HCT116 (cell line): ENCODE measurements around the gene CACNA1C. TPM values are rescaled to one million over a fixed set of nuclear protein-coding genes. Genes with fewer than 3 reads are reported as not detected.

Source experiments
- ATAC-seq: fragments of 200-7000 bp; cut with Tn5 transposase; 2 replicates; pipeline ENCODE4 v1.9.1; 2020; ENCODE audit warnings: mild to moderate bottlenecking, moderate library complexity
- BruUV-seq: library from RNA; stranded (reverse); fragments of 400-500 nt; replicated peaks from 2 replicates; lab custom pipeline; 2021; lab: Mats Ljungman, UMichigan
- CTCF ChIA-PET: fragments of 300-600 bp; sonication (Branson Sonifier 250); formaldehyde crosslinking; loops from one replicate; lab custom pipeline; 2021; ENCODE audit warnings: antibody characterized with exemption; lab: Charles Lee
- POLR2A ChIA-PET: fragments of 300-600, 350-600 bp; sonication (Branson Sonifier 250); formaldehyde crosslinking; loops from one replicate; lab custom pipeline; 2021; ENCODE audit warnings: antibody characterized with exemption; lab: Charles Lee
- RAD21 ChIA-PET, 2 experiments: fragments of 300-600 bp; sonication (Branson Sonifier 250); formaldehyde crosslinking; loops; one replicate each; lab custom pipeline; 2023; ENCODE audit warnings: low total read pairs in 2 of 2; ENCODE audit not compliant: uncharacterized antibody in 2 of 2, unreplicated experiment in 2 of 2, low non-redundant PET in 1 of 2; lab: Charles Lee
- DNase-seq: peaks from one replicate; pipeline ENCODE4 v3.0.0-alpha.2; 2010; ENCODE audit warnings: low read depth, low spot score
- H2AFZ ChIP-seq: fragments of 200-600 bp; shearing (Covaris generic), sonication (generic); 2 replicates; pipeline ENCODE4 v1.6.1; 2017; ENCODE audit warnings: low read depth, mixed run types, mixed read lengths, antibody characterized with exemption, low read length; ENCODE audit not compliant: poor library complexity, severe bottlenecking
- H3K27ac ChIP-seq: 2 replicates; pipeline ENCODE4 v1.5.1; 2012; ENCODE audit warnings: low read depth, low read length
- H3K27me3 ChIP-seq: fragments of 200-600 bp; sonication (generic); 2 replicates; pipeline ENCODE4 v1.6.1; 2016; ENCODE audit warnings: mixed run types, low read length, mixed read lengths; ENCODE audit not compliant: insufficient read depth
- H3K36me3 ChIP-seq, 2 experiments: fragments of 200-500 bp in 1 of 2; fragments of 200-600 bp in 1 of 2; sonication (Bioruptor generic) in 1 of 2; sonication (generic) in 1 of 2; 2 replicates each; pipeline versions ENCODE4 v1.5.1 to v1.6.1; 2014 to 2016; ENCODE audit warnings: low read length in 2 of 2, inconsistent platforms in 1 of 2, mixed read lengths in 1 of 2, mixed run types in 1 of 2; ENCODE audit not compliant: insufficient read depth in 2 of 2, control insufficient read depth in 1 of 2
- H3K4me1 ChIP-seq, 2 experiments: fragments of 200-600 bp in 1 of 2; sonication (generic) in 1 of 2; 2 replicates each; pipeline versions ENCODE4 v1.5.1 to v1.6.1; 2012 to 2017; ENCODE audit warnings: low read length in 2 of 2, inconsistent platforms in 1 of 2, mild to moderate bottlenecking in 1 of 2, mixed read lengths in 1 of 2, mixed run types in 1 of 2, moderate library complexity in 1 of 2; ENCODE audit not compliant: insufficient read depth in 2 of 2, control insufficient read depth in 1 of 2
- H3K4me2 ChIP-seq: fragments of 200-600 bp; sonication (generic); 2 replicates; pipeline ENCODE4 v1.6.1; 2017; ENCODE audit warnings: mixed run types, low read length, mixed read lengths
- H3K4me3 ChIP-seq, 2 experiments: fragments of 200-600 bp in 1 of 2; sonication (generic) in 1 of 2; replicated peaks in 1 of 2; 2 replicates each; pipeline ENCODE4 v1.5.1; 2011 to 2016; ENCODE audit warnings: low read length in 2 of 2, control low read depth in 1 of 2, low read depth in 1 of 2, mild to moderate bottlenecking in 1 of 2, mixed read lengths in 1 of 2, mixed run types in 1 of 2
- H3K79me2 ChIP-seq: fragments of 200-600 bp; sonication (generic); 2 replicates; pipeline ENCODE4 v1.6.1; 2017; ENCODE audit warnings: mild to moderate bottlenecking, mixed run types, low read length, moderate library complexity, mixed read lengths; ENCODE audit not compliant: insufficient read depth
- H3K9ac ChIP-seq: fragments of 200-600 bp; sonication (generic); 2 replicates; pipeline ENCODE4 v1.6.1; 2016; ENCODE audit warnings: low read length, mixed read lengths
- H3K9me2 ChIP-seq: fragments of 200-600 bp; sonication (generic), shearing (Covaris generic); 2 replicates; pipeline ENCODE4 v1.6.1; 2017; ENCODE audit warnings: mixed run types, mild to moderate bottlenecking, moderate library complexity; ENCODE audit not compliant: insufficient read depth
- H3K9me3 ChIP-seq, 2 experiments: fragments of 200-500 bp in 1 of 2; fragments of 200-600 bp in 1 of 2; sonication (Bioruptor generic) in 1 of 2; sonication (generic) in 1 of 2; 2 replicates each; pipeline ENCODE4 v1.6.1; 2014 to 2017; ENCODE audit warnings: low read length in 2 of 2, mixed read lengths in 2 of 2, inconsistent platforms in 1 of 2, low read depth in 1 of 2, mild to moderate bottlenecking in 1 of 2, mixed run types in 1 of 2, moderate library complexity in 1 of 2; ENCODE audit not compliant: control insufficient read depth in 1 of 2, insufficient read depth in 1 of 2
- H4K20me1 ChIP-seq: fragments of 200-600 bp; sonication (generic), shearing (Covaris generic); 2 replicates; pipeline ENCODE4 v1.6.1; 2017; ENCODE audit warnings: mixed run types, mild to moderate bottlenecking, moderate library complexity; ENCODE audit not compliant: insufficient read depth
- CTCF ChIP-seq, 3 experiments: fragments of 200-600 bp in 1 of 3; sonication (generic) in 1 of 3; IDR thresholded peaks in 2 of 3; conservative IDR thresholded peaks in 1 of 3; 2 replicates each; pipeline ENCODE4 v1.5.1; 2012 to 2017; ENCODE audit warnings: low read depth in 2 of 3, low read length in 2 of 3, antibody characterized with exemption in 1 of 3, borderline replicate concordance in 1 of 3, control low read depth in 1 of 3, mild to moderate bottlenecking in 1 of 3, mixed read lengths in 1 of 3, mixed run types in 1 of 3, moderate library complexity in 1 of 3; ENCODE audit not compliant: insufficient read depth in 1 of 3
- ELF1 ChIP-seq: IDR thresholded peaks from 2 replicates; pipeline ENCODE4 v1.6.1; 2012; ENCODE audit warnings: low read depth, borderline replicate concordance
- EZH2 ChIP-seq: fragments of 200-600 bp; sonication (generic); IDR thresholded peaks from 2 replicates; pipeline ENCODE4 v1.6.1; 2017; ENCODE audit warnings: antibody characterized with exemption, mixed run types
- EZH2phosphoT487 ChIP-seq: fragments of 200-600 bp; IDR thresholded peaks from 2 replicates; pipeline ENCODE4 v1.6.1; 2018; ENCODE audit warnings: antibody characterized with exemption, borderline replicate concordance
- FOSL1 ChIP-seq: IDR thresholded peaks from 2 replicates; pipeline ENCODE4 v1.6.1; 2012; ENCODE audit warnings: low read depth
- JUND ChIP-seq: IDR thresholded peaks from 2 replicates; pipeline ENCODE4 v1.6.1; 2012
- MAX ChIP-seq: IDR thresholded peaks from 2 replicates; pipeline ENCODE4 v1.6.1; 2012
- POLR2A ChIP-seq: IDR thresholded peaks from 2 replicates; pipeline ENCODE4 v1.7.0; 2011; ENCODE audit warnings: borderline replicate concordance; ENCODE audit not compliant: insufficient read depth, insufficient read length; ENCODE audit errors: extremely low read depth
- POLR2AphosphoS5 ChIP-seq: IDR thresholded peaks from 2 replicates; pipeline ENCODE4 v1.6.1; 2011; ENCODE audit warnings: mild to moderate bottlenecking, low read depth, low read length, moderate library complexity
- REST ChIP-seq: IDR thresholded peaks from 2 replicates; pipeline ENCODE4 v1.6.1; 2012; ENCODE audit warnings: low read depth
- SIN3A ChIP-seq: IDR thresholded peaks from 2 replicates; pipeline ENCODE4 v1.6.1; 2012; ENCODE audit warnings: low read depth
- SRF ChIP-seq: IDR thresholded peaks from 2 replicates; pipeline ENCODE4 v1.6.1; 2012; ENCODE audit warnings: low read depth
- TCF7L2 ChIP-seq: IDR thresholded peaks from 2 replicates; pipeline ENCODE4 v1.7.0; 2011; ENCODE audit warnings: borderline replicate concordance, inconsistent platforms; ENCODE audit not compliant: insufficient read depth, insufficient read length; ENCODE audit errors: extremely low read depth
- ZBTB33 ChIP-seq: IDR thresholded peaks from 2 replicates; pipeline ENCODE4 v1.6.1; 2011; ENCODE audit warnings: mild to moderate bottlenecking, low read length, moderate library complexity; ENCODE audit not compliant: insufficient replicate concordance; ENCODE audit errors: extremely low read depth
- ZFX ChIP-seq: fragments of 450-650 bp; IDR thresholded peaks from 2 replicates; pipeline ENCODE4 v1.6.1; 2017
- intact Hi-C: fragments of 100-400 bp; cut with micrococcal nuclease; formaldehyde crosslinking; loops from 2 replicates; pipeline ENCODE4 v1.10.0; 2022
- total RNA-seq: library from RNA; stranded (reverse); gene quantifications from one replicate; pipeline ENCODE4 v1.2.1, GENCODE V29; 2021; ENCODE audit not compliant: unreplicated experiment

CACNA1C gene
- total RNA-seq, 1 experiment from 2014 or later = 0.05 TPM

- TF ChIP-seq ZBTB33 (no peak), ZFX (no peak), JUND (no peak), ELF1 (no peak)
These were observed 507.1 kb downstream of the CACNA1C start (continued) for GRCh38 chr12:2559931-2560330.

GRCh38 chr12:2560356-2560755 is 507.6 kb downstream of the CACNA1C start:
- ATAC-seq (no peak), DNase-seq (no peak)
- intact Hi-C loops = no loop called here
- Histone ChIP-seq H2AFZ (no peak overlapping the region), H3K9ac (no peak overlapping the region), H3K9me3 (no peaks in the 10 kb centered on the region), H4K20me1 (no peaks in the 10 kb centered on the region), H3K79me2 (no peaks in the 10 kb centered on the region), H3K9me2 (no peaks in the 10 kb centered on the region), H3K4me1 (no peaks in the 10 kb centered on the region), H3K36me3 (no peaks in the 10 kb centered on the region), H3K4me2 (no peak overlapping the region), H3K27ac (no peak overlapping the region), H3K27me3 (peaks cover 47% of the 10 kb centered on the region; the same call in 1 of the 2 replicates), H3K4me3 (no peak overlapping the region)
- RAD21 ChIA-PET = no interaction called here
- POLR2A ChIA-PET = no interaction called here
- BruUV-seq = no TSS peak
- no peak for TF ChIP-seq POLR2AphosphoS5
- no peak for TF ChIP-seq MAX
- TF ChIP-seq SIN3A = no peak
- TF ChIP-seq SRF = no peak
- no peak for TF ChIP-seq EZH2phosphoT487
- no peak for TF ChIP-seq ZFX
- no peak for TF ChIP-seq REST
- no peak for TF ChIP-seq CTCF (IDR thresholded peaks at IDR 0.05 in 2 of 3, conservative IDR thresholded peaks at IDR 0.05 in 1 of 3; ENCODE audit: borderline replicate concordance in 1 of 3, insufficient read depth in 1 of 3, low read depth in 2 of 3, low read length in 2 of 3)
- TF ChIP-seq TCF7L2 = no peak
- TF ChIP-seq POLR2A = no peak
- TF ChIP-seq EZH2 = no peak
- no peak for TF ChIP-seq ZBTB33
- TF ChIP-seq FOSL1 = no peak
- CTCF ChIA-PET = interaction anchor here (1.0 kb wide), 1 partner anchor 23 kb away, joined by 4 read pairs; no protein-coding TSS in a partner anchor
